Stimulated activated CD4-positive, alpha-beta T cell treated with anti-CD3 and anti-CD28 coated beads, Interleukin-2, amount 100 ng/mL, for 48 hours (primary cell): ENCODE data around the gene ABAT.
"Not testable (repeated sequence)": the region's sequence is repeated elsewhere in the genome, so short reads cannot be mapped to it uniquely, and the experiment has no call there.

ENCODE experiments used
- DNase-seq, 2 donors: peaks; one replicate each; pipeline ENCODE4 v3.0.0-alpha.2; 2020

Gene ABAT

GRCh38 chr16:8649829-8650554 lies 24.4 kb upstream of the ABAT start:
- DNase-seq: no peak

DNA sequence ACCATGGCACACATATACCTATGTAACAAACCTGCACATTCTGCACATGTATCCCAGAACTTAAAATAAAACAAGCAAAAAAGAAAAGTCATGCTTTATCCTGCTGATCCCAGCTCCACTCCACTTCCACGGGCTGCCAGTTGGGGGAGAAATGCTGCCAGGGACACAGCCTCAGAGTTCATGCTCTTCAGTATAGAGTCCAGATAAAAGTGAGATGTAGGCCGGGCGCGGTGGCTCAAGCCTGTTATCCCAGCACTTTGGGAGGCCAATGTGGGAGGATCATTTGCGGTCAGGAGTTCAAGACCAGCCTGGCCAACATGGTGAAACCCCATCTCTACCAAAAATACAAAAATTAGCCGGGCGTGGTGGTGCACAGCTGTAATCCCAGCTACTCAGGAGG lies 22.5 kb upstream of the ABAT start:
- not testable (repeated sequence) for DNase-seq

- DNase-seq: peak; percentile 22 to 29
These were observed 19.2 kb upstream of the ABAT start for GRCh38 chr16:8655184-8655717.

DNA sequence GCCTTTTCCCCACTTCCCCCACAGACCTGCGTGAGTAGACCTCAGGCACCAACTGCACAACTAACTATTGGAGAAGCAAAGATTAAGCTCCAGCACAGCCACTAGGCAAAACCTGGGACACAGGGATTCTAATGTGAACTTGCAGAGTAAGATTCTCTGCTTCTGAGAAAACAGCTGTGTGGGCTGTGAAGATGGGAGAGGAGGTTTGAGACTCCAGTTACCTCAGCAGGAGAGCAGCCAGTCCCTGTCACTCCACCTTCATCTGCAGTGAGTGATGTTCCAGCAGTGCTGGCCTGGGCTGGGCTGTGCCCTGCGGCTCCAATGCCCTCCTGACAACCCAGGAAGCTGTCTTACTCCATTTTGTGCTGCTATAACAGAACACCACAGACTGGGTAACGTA lies 18.0 kb upstream of the ABAT start:
- no peak for DNase-seq

DNA sequence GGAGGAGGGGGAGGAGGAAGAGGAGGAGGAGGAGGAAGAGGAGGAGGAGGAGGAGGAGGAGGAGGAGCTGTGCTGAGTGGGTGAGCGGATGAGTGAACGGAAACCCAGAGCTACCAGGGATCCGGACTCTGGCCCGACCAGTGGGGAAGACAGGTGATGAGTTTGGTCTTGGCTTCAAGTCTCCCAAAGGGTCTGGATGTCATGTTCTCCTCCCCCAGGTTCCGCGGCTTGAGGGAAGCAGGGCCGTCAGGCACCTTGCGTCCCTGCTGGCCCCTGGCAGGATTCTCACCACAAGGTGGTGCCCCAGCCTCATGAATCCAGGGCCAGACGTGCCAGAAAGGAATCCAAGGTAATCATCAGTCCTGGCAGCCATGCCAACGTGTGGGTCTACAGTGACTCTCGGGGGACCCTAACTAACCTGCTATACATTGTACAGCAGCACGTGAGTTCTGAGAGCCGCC lies 13.5 kb upstream of the ABAT start:
- DNase-seq: peak; percentile 34 to 61

DNA sequence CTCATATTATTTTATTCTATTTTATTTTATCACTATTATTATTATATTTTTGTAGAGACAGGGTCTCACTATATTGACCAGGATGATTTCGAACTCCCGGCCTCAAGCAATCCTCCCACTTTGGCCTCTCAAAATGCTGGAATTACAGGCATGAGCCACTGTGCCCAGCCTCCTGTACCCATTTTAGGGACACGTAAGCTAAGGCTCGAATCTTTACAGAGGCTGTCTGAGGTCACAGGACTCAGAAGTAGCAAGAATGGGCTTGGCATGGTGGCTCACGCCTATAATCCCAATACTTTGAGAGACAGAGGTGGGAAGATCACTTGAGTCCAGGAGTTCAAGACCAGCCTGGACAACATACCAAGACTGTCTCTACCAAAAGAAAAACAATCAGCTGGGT lies 12.7 kb upstream of the ABAT start:
- no peak for DNase-seq

DNA sequence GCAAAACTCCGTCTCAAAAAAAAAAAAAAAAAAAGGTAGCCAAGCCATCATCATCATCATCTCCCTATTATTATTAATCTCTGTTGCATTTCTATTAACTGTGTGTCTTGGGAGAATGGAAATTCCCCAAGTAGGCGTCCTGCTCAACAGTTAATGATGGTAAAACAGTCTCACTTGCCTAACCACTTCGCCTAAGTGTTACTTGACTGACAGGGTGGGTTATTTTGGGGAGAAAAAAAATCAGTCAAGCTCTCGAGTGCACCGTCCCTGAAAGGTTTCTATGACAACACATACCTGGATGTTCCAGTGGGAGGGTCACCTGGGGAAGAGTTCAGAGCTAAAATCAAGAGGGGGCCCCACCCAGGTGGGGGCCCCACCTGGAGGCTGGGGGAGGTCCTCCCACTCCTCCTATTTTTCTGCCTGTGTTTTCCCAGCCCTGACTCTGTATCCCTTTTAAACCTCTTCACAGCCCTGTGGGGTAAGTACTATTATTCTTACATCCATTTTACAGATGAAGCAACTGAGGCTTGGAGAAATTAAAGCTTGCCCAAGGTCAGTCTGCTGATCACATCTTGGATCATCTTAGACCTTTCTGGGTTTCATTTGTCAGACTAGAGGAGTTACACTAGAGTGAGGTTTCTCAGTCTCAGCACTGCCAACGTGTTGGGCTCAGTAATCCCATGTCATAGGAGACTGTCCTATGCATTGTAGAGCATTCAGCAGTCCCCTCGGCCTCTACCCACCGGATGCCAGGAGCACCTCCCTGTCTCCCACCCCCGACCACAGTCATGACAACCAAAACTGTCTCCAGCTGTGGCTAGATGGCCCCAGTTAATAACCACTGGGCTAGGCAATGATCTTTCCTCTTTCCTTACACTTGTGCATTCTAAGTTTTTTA lies 11.0 kb upstream of the ABAT start:
- DNase-seq: no peak

- DNase-seq: no peak
These were observed 8.9 kb upstream of the ABAT start for GRCh38 chr16:8665529-8665928.

DNA sequence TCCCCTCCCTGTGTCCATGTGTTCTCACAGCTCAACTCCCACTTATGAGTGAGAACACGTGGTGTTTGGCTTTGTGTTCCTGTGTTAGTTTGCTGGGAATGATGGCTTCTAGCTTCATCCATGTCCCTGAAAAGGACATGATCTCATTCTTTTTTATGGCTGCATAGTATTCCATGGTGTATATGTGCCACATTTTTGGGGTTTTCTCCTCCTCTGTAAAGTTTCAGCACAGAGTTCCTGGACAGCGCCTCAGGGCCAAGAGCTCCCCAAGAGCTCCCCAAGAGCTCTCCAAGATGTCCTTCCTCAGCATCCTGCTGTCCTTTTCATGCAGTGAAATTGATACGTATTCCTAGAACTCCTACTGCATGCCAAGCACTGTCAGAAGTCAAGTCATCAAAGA lies 6.9 kb upstream of the ABAT start:
- no peak for DNase-seq

DNA sequence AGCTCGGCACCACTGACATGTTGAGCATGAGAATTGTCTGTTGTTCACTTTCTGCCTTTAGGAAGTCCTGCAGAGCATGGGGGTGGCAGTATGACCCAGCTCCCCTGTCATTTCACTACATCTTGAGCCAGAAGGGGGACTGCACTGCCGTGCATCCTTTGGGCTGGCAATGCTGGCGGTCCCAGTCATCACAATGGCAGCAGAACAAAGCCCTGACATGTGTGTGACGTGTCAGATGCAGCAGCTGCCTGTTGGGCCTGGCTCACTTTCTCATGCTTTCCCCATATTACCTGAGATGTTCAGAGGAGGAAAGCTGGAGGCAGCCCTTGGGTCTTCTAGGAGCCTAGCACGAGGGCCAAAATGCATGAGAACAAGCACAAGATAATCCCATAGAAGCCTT lies 6.3 kb upstream of the ABAT start:
- no peak for DNase-seq

- DNase-seq: no peak
These were observed 4.9 kb upstream of the ABAT start for GRCh38 chr16:8669481-8669880.

DNA sequence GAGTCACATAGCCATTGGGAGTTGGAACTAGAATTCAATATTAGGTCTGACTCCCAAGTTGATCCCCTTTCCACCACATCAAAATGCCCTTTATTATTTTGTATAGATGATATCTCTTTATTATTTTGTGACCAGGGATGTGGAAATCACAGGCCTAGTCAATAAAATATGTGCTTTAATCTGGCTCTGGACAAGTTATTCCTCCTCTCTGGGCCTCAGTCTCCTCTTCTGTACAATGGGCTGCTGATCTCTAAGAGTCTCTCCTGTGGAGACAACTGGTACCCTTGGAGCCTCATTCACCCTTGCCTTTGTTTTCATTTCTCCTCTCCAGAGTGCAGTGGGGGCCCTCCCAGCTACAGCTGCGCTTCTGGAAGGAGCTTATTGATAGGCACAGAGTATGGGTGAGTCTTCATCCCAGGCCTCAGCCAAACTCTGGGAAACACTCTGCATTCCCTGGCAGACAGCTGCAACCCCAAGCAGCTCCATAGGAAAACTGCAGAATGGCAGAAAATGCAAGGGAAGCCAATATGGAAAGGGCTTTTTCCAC lies 4.3 kb upstream of the ABAT start:
- no peak for DNase-seq

DNA sequence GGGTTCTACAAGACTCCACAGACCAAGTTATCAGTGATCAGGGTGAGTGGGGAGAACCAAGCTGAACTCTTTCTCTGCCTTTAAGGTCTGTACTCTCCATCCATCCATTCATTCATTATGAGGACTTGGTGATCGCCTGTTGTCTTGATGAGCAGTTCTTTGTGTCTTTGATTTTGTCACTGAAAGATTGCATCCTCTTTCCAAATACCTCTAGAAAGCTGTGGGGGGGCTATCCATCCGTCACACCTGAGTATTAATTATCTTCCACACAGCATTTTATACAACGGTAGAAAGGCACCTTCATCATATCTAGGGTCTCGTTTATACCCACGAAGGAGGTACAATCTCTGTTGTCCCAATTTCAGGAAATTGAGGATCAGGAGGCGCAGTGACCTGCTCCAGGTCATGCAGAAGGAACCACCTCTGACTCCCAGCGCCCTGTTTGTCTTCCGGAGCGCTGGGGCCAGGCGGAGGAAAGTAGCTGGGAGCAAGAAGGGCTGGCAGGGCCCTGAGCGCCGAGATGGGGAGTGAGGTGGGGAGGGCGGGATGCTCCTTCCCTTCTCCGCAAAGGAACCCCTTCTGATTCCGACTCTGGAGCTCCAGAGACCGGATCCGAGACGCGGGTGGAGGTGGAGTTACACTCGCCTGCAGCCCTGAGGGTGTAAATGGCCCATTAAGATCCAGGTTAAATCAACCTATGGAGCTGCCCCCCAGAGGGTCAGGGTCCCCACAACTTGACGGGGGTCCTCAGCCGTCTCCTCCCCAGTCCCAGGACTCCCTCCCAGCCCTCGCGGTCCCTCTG lies 605 bp upstream of the ABAT start:
- no peak for DNase-seq

DNA sequence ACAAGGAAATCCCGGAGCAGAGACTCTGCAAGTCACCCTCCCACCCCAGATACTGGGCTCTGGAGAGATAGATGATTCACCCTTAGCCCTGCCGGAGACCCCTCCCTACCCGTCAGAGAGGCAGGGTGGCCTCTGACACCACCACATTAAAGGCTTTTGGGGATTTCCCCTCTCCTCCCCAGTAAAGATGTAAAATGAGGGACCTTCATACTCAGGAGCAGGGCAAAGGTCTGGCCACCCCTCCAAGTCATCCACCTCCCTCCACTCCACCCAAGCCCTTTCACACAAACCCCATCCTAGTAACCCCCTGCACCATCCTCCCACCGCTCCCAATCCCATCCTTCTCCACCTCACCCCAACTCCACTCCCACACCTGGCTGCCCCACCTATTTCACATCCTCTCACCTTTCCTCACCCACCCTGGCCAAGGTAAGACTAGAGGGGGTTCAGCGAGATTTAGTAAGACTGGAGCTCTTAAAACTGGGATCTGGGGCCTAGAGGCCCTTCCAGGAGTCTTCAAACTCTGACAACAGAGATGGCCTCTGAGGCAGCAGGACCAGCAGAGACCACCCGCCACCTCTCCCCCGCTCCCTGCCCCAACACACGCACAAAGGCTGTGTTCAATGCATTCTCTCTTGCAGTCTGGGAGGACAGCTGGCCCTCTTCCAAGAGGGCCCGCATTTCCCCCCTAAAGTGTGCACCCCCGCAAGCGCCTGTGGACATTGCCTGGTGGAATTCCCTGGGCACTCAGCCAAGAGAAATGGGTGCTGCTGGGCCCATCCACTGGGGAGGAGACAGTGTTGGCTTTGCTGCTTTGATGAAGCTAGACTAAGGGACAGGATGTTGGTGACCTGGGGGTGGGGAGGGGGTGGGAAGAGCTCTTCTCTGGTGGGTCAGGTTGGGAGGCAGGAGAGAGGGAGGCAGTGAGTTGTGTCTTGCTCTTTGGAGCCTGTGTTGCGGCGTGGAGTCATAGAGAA lies 1.1 kb downstream of the ABAT start:
- DNase-seq: peak; percentile 22 to 29

GRCh38 chr16:8676160-8676547 lies 1.7 kb downstream of the ABAT start:
- DNase-seq: no peak

- no peak for DNase-seq
These were observed 2.4 kb downstream of the ABAT start for GRCh38 chr16:8676737-8677375.

- no peak for DNase-seq
These were observed 3.1 kb downstream of the ABAT start for GRCh38 chr16:8677481-8677880.

DNA sequence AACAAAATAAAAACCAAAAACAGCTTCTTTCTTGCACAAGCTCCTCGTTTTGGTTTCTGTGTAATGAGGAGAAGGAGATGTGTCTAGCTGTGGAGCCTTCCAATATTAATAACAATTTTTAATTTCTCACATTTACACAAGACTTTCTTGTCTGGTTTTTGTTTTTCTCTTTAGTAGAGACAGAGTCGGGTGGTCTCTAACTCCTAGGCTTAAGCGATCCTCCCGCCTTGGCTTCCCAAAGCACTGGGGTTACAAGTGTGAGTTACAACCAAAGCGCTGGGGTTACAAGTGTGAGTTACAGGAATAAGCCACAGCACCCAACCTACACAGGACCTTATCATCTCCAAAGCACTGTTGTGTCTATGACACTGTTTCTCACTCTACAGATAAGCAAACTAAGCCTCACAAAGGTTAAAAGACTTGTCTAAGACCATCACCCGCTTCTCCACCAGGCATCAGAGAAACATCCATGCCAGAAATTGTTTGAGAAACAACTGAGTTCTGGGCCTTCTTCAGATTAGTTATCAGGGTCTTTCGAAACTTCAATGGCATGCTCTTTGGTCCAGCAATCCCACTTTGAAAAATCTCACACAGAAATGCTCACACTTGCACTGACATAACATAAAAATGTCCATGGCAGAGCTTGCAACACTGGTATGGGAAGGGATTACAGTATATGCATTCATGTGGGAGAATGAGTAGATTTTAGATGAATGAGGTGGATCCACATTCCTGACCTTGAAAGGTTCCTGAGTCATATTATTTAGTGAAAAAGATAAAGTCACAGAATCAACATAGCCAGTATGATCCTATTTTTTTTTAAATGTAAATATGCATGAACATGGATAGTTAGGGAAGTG lies 3.9 kb downstream of the ABAT start:
- DNase-seq: no peak

GRCh38 chr16:8679151-8679550 lies 4.7 kb downstream of the ABAT start:
- DNase-seq: no peak
